Keratinocyte (primary cell): ENCODE data around the gene LY6G5B. TPM values are rescaled to one million over a fixed set of nuclear protein-coding genes. Genes with fewer than 3 reads are reported as not detected.

Source experiments
- DNase-seq: peaks from one replicate; pipeline ENCODE4 v3.0.0-alpha.2; 2011; ENCODE audit warnings: low read depth, missing footprints, low spot score
- FAIRE-seq: peaks from 2 replicates; lab custom pipeline; 2011; peaks lifted over from hg19 to GRCh38; lab: Jason Lieb, UNC
- H2AFZ ChIP-seq: 2 replicates; pipeline ENCODE4 v1.6.0; 2012; ENCODE audit warnings: low read length, control low read depth, inconsistent platforms; ENCODE audit not compliant: control insufficient read depth
- H3K27ac ChIP-seq: 2 replicates; pipeline ENCODE4 v1.5.1; 2011; ENCODE audit warnings: low read length; ENCODE audit not compliant: control insufficient read depth, insufficient read depth
- H3K27me3 ChIP-seq: 3 replicates; pipeline ENCODE4 v1.6.0; 2011; ENCODE audit warnings: low read length; ENCODE audit not compliant: control insufficient read depth, insufficient read depth; ENCODE audit errors: extremely low read depth
- H3K36me3 ChIP-seq, 2 experiments: 2 replicates in 1 of 2; 3 replicates in 1 of 2; pipeline ENCODE4 v1.5.1; 2011; ENCODE audit warnings: low read length in 2 of 2, mild to moderate bottlenecking in 1 of 2; ENCODE audit not compliant: control insufficient read depth in 2 of 2, insufficient read depth in 2 of 2; ENCODE audit errors: extremely low read depth in 1 of 2
- H3K4me1 ChIP-seq: 3 replicates; pipeline ENCODE4 v1.5.1; 2011; ENCODE audit warnings: low read length; ENCODE audit not compliant: control insufficient read depth, insufficient read depth; ENCODE audit errors: extremely low read depth
- H3K4me2 ChIP-seq: 3 replicates; pipeline ENCODE4 v1.6.0; 2011; ENCODE audit warnings: low read depth, low read length; ENCODE audit not compliant: control insufficient read depth, insufficient read depth; ENCODE audit errors: extremely low read depth
- H3K4me3 ChIP-seq, 3 experiments: fragments of 200-600 bp in 1 of 3; sonication (generic) in 1 of 3; 2 replicates in 2 of 3; 3 replicates in 1 of 3; pipeline ENCODE4 v1.5.1; 2011 to 2016; ENCODE audit warnings: low read length in 3 of 3, mild to moderate bottlenecking in 3 of 3, control low read depth in 2 of 3, inconsistent platforms in 1 of 3, low read depth in 1 of 3, mixed read lengths in 1 of 3, mixed run types in 1 of 3, moderate library complexity in 1 of 3; ENCODE audit not compliant: control insufficient read depth in 2 of 3, insufficient read depth in 2 of 3; ENCODE audit errors: extremely low read depth in 1 of 3
- H3K79me2 ChIP-seq: 2 replicates; pipeline ENCODE4 v1.6.0; 2012; ENCODE audit warnings: low read length; ENCODE audit not compliant: control insufficient read depth, insufficient read depth
- H3K9ac ChIP-seq: 3 replicates; pipeline ENCODE4 v1.6.0; 2011; ENCODE audit warnings: low read length; ENCODE audit not compliant: control insufficient read depth, insufficient read depth; ENCODE audit errors: extremely low read depth
- H3K9me1 ChIP-seq: 3 replicates; pipeline ENCODE4 v1.6.0; 2011; ENCODE audit warnings: low read length; ENCODE audit not compliant: control insufficient read depth, insufficient read depth; ENCODE audit errors: extremely low read depth
- H3K9me3 ChIP-seq: 2 replicates; pipeline ENCODE4 v1.5.1; 2012; ENCODE audit warnings: low read depth, low read length; ENCODE audit not compliant: control insufficient read depth
- H4K20me1 ChIP-seq: 3 replicates; pipeline ENCODE4 v1.6.0; 2011; ENCODE audit warnings: low read length; ENCODE audit not compliant: control insufficient read depth, insufficient read depth; ENCODE audit errors: extremely low read depth
- EZH2 ChIP-seq: IDR thresholded peaks from one replicate; pipeline ENCODE4 v1.6.1; 2012; ENCODE audit warnings: inconsistent platforms, mild to moderate bottlenecking, low read length, moderate library complexity
- dilution Hi-C: fragments of 300-500 bp; cut with MboI; formaldehyde crosslinking; loops from one replicate; pipeline ENCODE4 v1.7.0; 2020; ENCODE audit warnings: low sequenced_read_pairs; ENCODE audit not compliant: extremely low pct_ligation_motif_present
- polyA plus RNA-seq, 5 experiments: library from polyadenylated mRNA; depleted of rRNA in 3 of 5; stranded (reverse) in 3 of 5; stranded (forward) in 1 of 5; unstranded in 1 of 5; fragments of >200 nt; gene quantifications; 1 replicate in 1 of 5; 2 replicates in 3 of 5; 3 replicates in 1 of 5; pipeline versions ENCODE4 v1.2.1 to v1.2.3, GENCODE V29; 2011 to 2012; ENCODE audit warnings: missing spikeins in 2 of 5, low read depth in 1 of 5, low replicate concordance in 1 of 5
- TF ChIP-seq, protein P1 (sequence below), 3 experiments: IDR thresholded peaks in 1 of 3; conservative IDR thresholded peaks in 1 of 3; optimal IDR thresholded peaks in 1 of 3; 2 replicates in 2 of 3; 3 replicates in 1 of 3; pipeline versions ENCODE3 to v1.5.1; 2011; ENCODE audit warnings: low read length in 3 of 3, mild to moderate bottlenecking in 3 of 3, moderate library complexity in 2 of 3, control low read depth in 1 of 3, inconsistent platforms in 1 of 3; ENCODE audit not compliant: insufficient read depth in 2 of 3; ENCODE audit errors: extremely low read depth in 1 of 3

LY6G5B gene
- polyA plus RNA-seq, 1 donor (not counting 4 experiments of a cell fraction or from before 2014, with no cell fraction given), result 5.2 TPM

DNA sequence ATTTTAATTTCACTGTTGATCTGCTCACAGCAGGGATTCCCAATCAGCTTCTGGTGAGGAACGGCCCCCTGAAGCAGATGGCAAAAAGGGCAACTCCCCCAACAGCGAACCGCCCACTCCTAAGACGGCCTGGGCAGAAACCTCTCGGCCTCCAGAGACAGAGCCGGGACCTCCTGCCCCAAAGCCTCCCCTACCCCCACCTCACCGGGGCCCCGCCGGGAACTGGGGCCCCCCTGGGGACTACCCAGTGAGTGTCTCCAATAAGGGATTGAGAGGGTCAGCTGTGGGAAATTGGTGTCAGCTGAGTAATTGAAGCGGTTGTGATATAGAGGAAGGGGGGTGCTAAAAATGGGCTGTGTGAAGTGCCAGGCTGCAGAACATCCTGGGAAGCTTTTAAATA lies 42.8 kb upstream of the LY6G5B start:
- Histone ChIP-seq H3K4me3 (no peak overlapping the region), H3K9me1 (peaks cover 2% of the 10 kb centered on the region), H4K20me1 (peaks cover 26% of the 10 kb centered on the region), H2AFZ (no peak overlapping the region), H3K79me2 (peaks cover 77% of the 10 kb centered on the region), H3K27me3 (no peaks in the 10 kb centered on the region), H3K4me1 (peaks cover 10% of the 10 kb centered on the region), H3K4me2 (no peak overlapping the region), H3K9me3 (no peaks in the 10 kb centered on the region), H3K36me3 (peaks cover 70 to 88% of the 10 kb centered on the region in 2 experiments), H3K9ac (no peak overlapping the region), H3K27ac (no peak overlapping the region)
- no peak for DNase-seq
- no peak for FAIRE-seq
- dilution Hi-C loops, result no loop called here
- TF ChIP-seq EZH2, result no peak
- TF ChIP-seq, protein P1, sequence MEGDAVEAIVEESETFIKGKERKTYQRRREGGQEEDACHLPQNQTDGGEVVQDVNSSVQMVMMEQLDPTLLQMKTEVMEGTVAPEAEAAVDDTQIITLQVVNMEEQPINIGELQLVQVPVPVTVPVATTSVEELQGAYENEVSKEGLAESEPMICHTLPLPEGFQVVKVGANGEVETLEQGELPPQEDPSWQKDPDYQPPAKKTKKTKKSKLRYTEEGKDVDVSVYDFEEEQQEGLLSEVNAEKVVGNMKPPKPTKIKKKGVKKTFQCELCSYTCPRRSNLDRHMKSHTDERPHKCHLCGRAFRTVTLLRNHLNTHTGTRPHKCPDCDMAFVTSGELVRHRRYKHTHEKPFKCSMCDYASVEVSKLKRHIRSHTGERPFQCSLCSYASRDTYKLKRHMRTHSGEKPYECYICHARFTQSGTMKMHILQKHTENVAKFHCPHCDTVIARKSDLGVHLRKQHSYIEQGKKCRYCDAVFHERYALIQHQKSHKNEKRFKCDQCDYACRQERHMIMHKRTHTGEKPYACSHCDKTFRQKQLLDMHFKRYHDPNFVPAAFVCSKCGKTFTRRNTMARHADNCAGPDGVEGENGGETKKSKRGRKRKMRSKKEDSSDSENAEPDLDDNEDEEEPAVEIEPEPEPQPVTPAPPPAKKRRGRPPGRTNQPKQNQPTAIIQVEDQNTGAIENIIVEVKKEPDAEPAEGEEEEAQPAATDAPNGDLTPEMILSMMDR (optimal IDR thresholded peaks at IDR 0.05 in 1 of 3, IDR thresholded peaks at IDR 0.05 in 1 of 3, conservative IDR thresholded peaks at IDR 0.05 in 1 of 3; ENCODE audit: extremely low read depth in 1 of 3, insufficient read depth in 2 of 3, low read length in 3 of 3), result no peak

- no peak for TF ChIP-seq EZH2
- TF ChIP-seq, protein P1 (optimal IDR thresholded peaks at IDR 0.05 in 1 of 3, IDR thresholded peaks at IDR 0.05 in 1 of 3, conservative IDR thresholded peaks at IDR 0.05 in 1 of 3; ENCODE audit: extremely low read depth in 1 of 3, insufficient read depth in 2 of 3, low read length in 3 of 3), result no peak
- Histone ChIP-seq H3K79me2 (peaks cover 77% of the 10 kb centered on the region), H3K9me1 (peaks cover 2% of the 10 kb centered on the region), H3K9me3 (no peaks in the 10 kb centered on the region), H3K4me3 (no peak overlapping the region), H3K36me3 (peaks cover 77 to 88% of the 10 kb centered on the region in 2 experiments), H3K4me1 (peaks cover 2% of the 10 kb centered on the region), H3K27ac (no peak overlapping the region), H3K9ac (no peak overlapping the region), H4K20me1 (peaks cover 25% of the 10 kb centered on the region), H3K27me3 (no peaks in the 10 kb centered on the region), H3K4me2 (no peak overlapping the region), H2AFZ (no peak overlapping the region)
- FAIRE-seq, result no peak
- DNase-seq, result no peak
- dilution Hi-C loops, result no loop called here
Observed at GRCh38 chr6:31627690-31628287, 42.0 kb upstream of the LY6G5B start.
